ENCODE measurements around the gene ERCC2. TPM values are rescaled to one million over a fixed set of nuclear protein-coding genes. Genes with fewer than 3 reads are reported as not detected.

The ERCC2 gene
- total RNA-seq = 12.6 and 19.2 TPM in 2 replicates

DNA sequence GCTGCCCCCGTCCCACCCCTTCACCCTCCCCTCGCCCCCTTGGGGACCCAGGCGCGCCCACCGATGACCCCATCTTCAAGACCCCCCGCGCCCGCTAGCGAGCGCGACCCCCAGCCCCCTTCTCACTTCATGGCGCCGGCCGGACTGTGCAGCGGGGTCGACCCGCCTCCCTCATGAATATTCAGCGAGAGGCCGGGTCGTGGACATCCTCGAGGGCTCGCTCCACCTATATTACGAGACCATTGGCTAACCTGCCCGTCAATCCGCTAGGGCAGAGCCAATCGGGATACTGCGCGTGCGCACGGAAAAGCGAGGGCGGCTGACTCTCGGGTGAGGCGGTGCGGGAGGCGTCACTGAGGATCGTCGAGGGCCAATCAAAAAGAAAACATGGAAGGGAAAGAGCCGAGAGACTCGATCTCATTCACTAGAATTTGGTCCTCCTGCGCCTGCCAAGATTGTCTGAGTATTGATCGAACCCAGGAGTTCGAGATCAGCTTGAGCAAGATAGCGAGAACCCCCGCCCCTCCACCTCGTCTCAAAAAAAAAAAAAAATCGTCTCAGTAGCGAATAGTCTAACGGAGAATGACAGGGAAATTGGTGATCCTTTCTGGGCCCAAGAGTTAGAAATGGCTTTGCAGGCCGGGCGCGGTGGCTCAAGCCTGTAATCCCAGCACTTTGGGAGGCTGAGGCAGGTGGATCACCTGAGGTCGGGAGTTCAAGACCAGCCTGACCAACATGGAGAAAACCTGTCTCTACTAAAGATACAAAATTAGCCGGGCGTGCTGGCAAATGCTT, at the start of gene ERCC2:
Gene ERCC2 (minus strand): TSS at position 164 of the 795 bp plus-strand sequence. CDS start 33 bp downstream, at position 131.

DNA sequence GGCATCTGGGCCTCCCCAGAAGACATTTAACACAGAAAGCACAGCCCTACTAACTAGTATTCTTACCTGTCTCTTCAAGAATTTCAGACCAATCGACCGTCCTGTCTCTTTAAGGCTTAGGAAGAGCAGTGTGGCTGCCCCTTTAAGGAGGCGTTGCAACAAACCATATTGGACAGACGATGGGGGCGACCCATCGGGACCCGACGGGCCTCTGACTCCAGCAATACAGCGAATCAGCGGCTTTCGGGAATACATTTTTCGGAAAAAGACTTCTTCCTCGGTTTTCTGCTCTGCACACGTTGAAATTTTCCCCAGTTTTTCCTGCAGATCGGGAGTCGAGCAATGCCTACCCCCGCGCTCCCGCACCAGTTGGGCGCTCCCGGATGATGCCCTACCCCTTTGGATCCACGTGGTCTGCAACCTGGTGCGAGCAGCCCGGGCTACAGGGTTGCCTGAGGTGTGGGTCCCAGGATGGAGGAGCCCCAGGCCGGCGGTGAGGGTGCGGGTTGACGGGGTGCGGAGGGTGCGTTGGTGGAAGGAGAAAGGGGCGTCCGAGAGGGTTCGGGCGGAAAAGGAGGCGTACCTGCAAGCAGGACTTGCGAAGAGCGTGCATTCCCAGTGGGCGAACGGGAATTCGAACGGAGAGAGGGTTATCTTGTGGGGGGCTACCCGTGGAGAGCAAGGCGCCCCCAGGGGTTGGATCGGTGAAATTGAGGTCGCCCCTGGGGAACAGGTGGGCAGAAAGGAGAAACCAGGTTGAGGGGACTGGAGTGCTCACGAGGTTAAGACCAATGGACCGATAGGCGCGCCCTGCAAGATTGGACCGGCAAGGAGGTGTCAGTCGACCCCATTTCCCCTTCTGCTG, 36.1 kb upstream of the ERCC2 start, which contains the start of gene POLR1G:
Gene POLR1G (plus strand): TSS at position 419 of the 865 bp plus-strand sequence. CDS start 53 bp downstream, at position 472.

DNA sequence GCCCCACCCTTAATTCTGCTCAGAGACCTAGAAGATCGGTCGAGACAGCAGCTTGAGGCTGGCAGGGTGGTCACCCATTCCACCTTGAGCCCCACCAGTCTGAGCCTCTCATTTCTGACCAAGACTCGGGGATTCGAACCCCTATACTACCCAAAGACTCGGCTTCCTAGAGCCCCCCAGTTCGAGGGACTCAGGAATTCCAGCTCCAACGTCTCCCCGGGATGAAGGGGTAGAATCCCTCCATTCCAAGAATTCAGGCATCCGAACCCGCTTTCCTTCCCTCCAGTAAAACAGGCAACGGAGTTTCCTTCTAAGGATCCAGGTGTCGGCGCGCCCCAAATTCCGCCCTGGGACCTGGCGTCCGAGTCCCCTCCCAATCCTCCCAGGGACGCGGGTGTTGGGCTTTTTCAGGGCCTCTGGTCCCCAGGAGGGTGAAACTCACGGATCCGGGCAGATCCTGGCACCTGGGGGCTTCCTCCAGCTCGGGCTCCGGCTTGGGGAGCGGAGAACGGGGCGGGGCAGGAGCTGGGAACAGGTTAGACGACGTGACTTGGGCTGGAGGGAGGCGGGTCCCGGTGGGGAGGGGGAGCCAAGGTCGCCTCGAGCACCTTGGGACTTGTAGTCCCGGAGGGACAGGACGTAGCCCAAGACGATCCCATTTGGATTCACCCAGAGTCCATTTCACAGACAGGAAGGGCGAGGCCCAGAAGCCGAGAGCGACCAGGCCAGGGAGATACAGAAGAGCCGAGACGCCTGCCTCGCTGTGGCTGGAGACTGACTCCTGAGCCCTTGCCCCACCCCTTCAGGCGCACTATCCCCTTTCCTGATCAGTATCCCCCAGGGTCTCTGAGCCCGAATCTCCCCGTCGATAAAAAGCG, 34.4 kb upstream of the ERCC2 start, which contains the start of gene PPP1R13L:
Gene PPP1R13L (minus strand): TSS at position 513 of the 878 bp plus-strand sequence. CDS start 6,751 bp downstream, outside the sequence.

GRCh38 chr19:45340232-45340898, 30.0 kb downstream of the ERCC2 start, which contains the start of gene KLC3:
KLC3 (plus strand) TSS chr19:45340750; CDS start chr19:45345542, 4,792 bp downstream.

GRCh38 chr19:45322744-45323281, 47.6 kb downstream of the ERCC2 start, which contains the start of gene CKM:
CKM (minus strand) TSS chr19:45322875; CDS start chr19:45319713, 3,162 bp downstream.

Other genes starting within 250 kb of the ERCC2 start
- gene NKPD1, start 209.6 kb downstream of the ERCC2 start, total RNA-seq = not detected in 2 replicates
- 19.2 and 35.8 TPM in 2 replicates for gene TRAPPC6A, start 192.3 kb downstream of the ERCC2 start, total RNA-seq
- gene BLOC1S3, start 191.8 kb downstream of the ERCC2 start, total RNA-seq = 18.3 and 19.5 TPM in 2 replicates
- gene EXOC3L2, start 125.2 kb downstream of the ERCC2 start, total RNA-seq = not detected in 2 replicates
- gene MARK4, start 119.3 kb downstream of the ERCC2 start, total RNA-seq = 19.5 and 26.4 TPM in 2 replicates
- not detected in 2 replicates for gene CKM, start 47.7 kb downstream of the ERCC2 start, total RNA-seq
- gene KLC3, start 29.8 kb downstream of the ERCC2 start, total RNA-seq = not detected in 2 replicates
- 2.3 and 3.8 TPM in 2 replicates for gene PPP1R13L, start 34.5 kb upstream of the ERCC2 start, total RNA-seq
- gene POLR1G, start 36.1 kb upstream of the ERCC2 start, total RNA-seq = 4.3 and 7.3 TPM in 2 replicates
- gene ERCC1, start 53.3 kb upstream of the ERCC2 start, total RNA-seq = 62.0 and 67.8 TPM in 2 replicates
- gene FOSB, start 97.4 kb upstream of the ERCC2 start, total RNA-seq = 41.1 and 43.9 TPM in 2 replicates
- 6.5 and 19.5 TPM in 2 replicates for gene RTN2, start 126.5 kb upstream of the ERCC2 start, total RNA-seq
- 0.44 and 3.5 TPM in 2 replicates for gene PPM1N, start 127.9 kb upstream of the ERCC2 start, total RNA-seq
- gene VASP, start 136.9 kb upstream of the ERCC2 start, total RNA-seq = 42.5 and 42.9 TPM in 2 replicates
- gene OPA3, start 214.2 kb upstream of the ERCC2 start, total RNA-seq = 9.1 and 12.1 TPM in 2 replicates
- gene GPR4, start 231.6 kb upstream of the ERCC2 start, total RNA-seq = 1.8 TPM in 2 replicates